IPS-18c (cell line): Measurements from ENCODE around the gene SYNE2.

ENCODE experiments used
- H3K4me3 ChIP-seq: 2 replicates; pipeline ENCODE4 v1.7.0; 2013; ENCODE audit warnings: low read depth, mild to moderate bottlenecking, low read length, moderate library complexity; ENCODE audit not compliant: insufficient read depth
- H3K9me3 ChIP-seq: one replicate; pipeline ENCODE4 v1.6.1; 2013; ENCODE audit warnings: mild to moderate bottlenecking, low read length, moderate library complexity; ENCODE audit not compliant: control insufficient read depth, insufficient read depth

Gene SYNE2

GRCh38 chr14:63928744-63929174, 76.0 kb downstream of the SYNE2 start:
- Histone ChIP-seq H3K9me3 (no peaks in the 10 kb centered on the region), H3K4me3 (no peak overlapping the region)

DNA sequence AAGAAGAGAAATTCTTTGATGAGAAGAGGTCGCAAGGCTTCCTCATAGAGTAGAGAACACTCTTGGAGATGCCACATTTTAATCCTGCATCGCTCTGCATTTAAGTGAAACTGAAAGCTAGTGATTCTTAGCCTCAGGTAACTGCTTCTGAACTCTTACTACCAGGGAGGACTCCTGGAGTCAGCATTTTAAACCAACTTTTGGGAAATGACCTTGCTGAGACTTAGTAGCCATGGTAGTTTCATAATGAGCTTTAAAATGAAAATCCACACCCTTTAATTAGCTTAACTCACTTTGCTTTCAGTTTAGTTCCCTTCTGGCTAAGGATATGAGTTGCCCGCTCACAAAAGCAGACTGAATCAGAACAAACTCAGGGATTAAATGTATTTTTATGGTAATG, 80.3 kb downstream of the SYNE2 start:
- Histone ChIP-seq H3K9me3 (no peaks in the 10 kb centered on the region), H3K4me3 (no peak overlapping the region)

GRCh38 chr14:63933711-63934110, 80.9 kb downstream of the SYNE2 start:
- no peaks in the 10 kb centered on the region for H3K9me3 ChIP-seq
- H3K4me3 ChIP-seq, result no peak overlapping the region

GRCh38 chr14:63938198-63939005, 85.6 kb downstream of the SYNE2 start:
- H3K4me3 ChIP-seq, result no peak overlapping the region
- H3K9me3 ChIP-seq, result no peaks in the 10 kb centered on the region

- H3K9me3 ChIP-seq, result no peaks in the 10 kb centered on the region
- no peak overlapping the region for H3K4me3 ChIP-seq
Observed at GRCh38 chr14:63939006-63939270, 86.1 kb downstream of the SYNE2 start.

GRCh38 chr14:63940387-63940786, 87.6 kb downstream of the SYNE2 start:
- Histone ChIP-seq H3K4me3 (no peak overlapping the region), H3K9me3 (no peaks in the 10 kb centered on the region)

- Histone ChIP-seq H3K9me3 (no peaks in the 10 kb centered on the region), H3K4me3 (no peak overlapping the region)
Observed at GRCh38 chr14:63941023-63941422, 88.2 kb downstream of the SYNE2 start.

- H3K4me3 ChIP-seq, result no peak overlapping the region
- no peaks in the 10 kb centered on the region for H3K9me3 ChIP-seq
Observed at GRCh38 chr14:63949696-63950095, 96.9 kb downstream of the SYNE2 start.

DNA sequence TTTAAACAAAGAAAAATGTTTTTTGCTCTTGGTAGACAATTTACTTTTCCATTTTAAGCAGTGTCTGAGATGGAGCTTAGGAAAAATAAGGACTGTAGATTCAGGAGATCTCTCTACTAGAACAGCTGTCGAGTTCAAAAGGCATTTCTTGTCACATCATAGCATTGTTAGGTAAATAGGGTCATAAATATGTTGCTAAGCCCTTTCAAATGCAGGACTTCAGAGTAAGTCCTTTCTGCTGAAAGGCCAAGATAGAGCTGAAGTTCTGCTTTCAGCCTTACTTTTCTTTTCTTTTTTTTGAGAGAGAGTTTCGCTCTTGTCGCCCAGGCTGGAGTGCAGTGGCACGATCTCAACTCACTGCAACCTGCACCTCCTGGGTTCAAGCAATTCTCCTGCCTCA, 98.2 kb downstream of the SYNE2 start:
- Histone ChIP-seq H3K4me3 (no peak overlapping the region), H3K9me3 (no peaks in the 10 kb centered on the region)

DNA sequence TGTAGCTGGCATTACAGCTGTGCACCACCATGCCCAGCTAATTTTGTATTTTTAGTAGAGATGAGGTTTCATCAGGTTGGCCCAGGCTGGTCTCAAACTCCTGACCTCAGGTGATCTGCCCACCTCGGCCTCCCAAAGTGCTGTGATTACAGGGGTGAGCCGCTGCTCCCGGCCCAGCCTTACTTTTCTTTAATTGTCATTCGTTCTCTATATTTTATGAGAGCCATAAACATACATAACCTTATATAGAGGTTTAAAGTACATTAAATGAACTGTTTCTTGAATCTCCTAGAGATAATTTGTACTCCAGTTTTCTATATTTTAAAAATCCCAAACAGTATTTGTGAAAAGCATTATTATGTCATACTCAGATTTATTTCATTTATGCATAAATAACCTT, 98.6 kb downstream of the SYNE2 start:
- Histone ChIP-seq H3K9me3 (no peaks in the 10 kb centered on the region), H3K4me3 (no peak overlapping the region)

DNA sequence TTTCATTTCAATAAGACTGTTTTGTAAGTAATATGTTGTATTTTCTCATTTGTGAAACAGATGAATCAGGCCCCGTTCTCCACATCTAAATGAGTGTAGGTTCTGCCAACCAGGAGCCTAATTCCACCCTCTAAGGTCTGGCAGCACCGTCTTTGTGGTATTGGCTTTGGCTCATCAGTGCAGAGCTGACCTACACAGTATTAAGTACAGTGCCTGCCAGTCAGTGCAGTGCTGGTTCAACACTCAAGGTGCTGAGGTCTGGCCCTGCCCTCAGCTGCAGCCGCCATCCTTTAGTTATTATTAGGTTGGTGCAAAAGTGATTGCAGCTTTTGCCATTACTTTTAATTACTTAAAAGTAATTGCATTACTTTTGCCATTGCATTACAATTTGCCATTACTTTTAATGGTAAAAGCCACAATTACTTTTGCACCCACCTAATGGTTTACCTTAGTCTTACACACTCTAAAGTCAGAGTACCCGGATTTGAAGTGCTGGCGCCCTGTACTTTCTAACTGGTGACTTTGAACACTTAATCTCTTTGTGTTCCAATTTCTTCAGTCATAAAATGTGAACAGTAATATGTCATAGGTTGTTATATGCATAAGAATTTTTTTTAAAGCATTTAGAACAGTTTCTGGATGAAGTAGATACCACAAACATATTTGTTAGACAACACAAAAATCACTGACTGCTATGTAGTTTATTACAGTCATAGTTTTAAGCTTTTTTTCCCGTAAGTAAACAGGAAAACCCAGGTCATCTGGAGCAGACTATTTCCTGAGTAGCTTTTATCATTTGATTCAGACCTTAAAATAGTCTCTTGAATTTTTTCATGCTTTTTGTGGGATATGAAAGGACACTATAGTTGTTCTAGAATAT, 99.5 kb downstream of the SYNE2 start:
- no peaks in the 10 kb centered on the region for H3K9me3 ChIP-seq
- H3K4me3 ChIP-seq, result no peak overlapping the region

GRCh38 chr14:63952933-63953437, 100.2 kb downstream of the SYNE2 start:
- H3K9me3 ChIP-seq, result no peaks in the 10 kb centered on the region
- H3K4me3 ChIP-seq, result no peak overlapping the region

- Histone ChIP-seq H3K9me3 (no peaks in the 10 kb centered on the region), H3K4me3 (no peak overlapping the region)
Observed at GRCh38 chr14:63956326-63956725, 103.5 kb downstream of the SYNE2 start.

- no peaks in the 10 kb centered on the region for H3K9me3 ChIP-seq
- no peak overlapping the region for H3K4me3 ChIP-seq
Observed at GRCh38 chr14:63960926-63961567, 108.2 kb downstream of the SYNE2 start.

DNA sequence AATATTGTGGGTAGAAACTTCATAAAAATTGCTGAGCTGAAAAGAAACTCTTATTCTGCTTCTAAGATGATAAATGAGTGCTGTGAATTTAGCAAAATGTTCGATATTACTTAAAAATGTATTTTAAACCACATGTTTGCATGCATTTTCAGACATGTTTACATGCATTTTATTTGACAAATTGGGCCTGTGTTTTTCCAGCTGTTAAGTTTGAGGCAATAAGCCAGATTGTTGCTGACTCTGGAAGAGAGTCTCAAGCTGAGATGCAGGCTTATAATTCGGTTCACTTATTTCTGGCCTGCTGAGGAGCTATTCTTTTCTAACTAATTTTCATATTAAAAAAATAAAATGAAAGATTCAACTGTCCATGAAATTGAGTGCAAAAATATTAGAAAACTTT, 110.1 kb downstream of the SYNE2 start:
- Histone ChIP-seq H3K4me3 (no peak overlapping the region), H3K9me3 (no peaks in the 10 kb centered on the region)

GRCh38 chr14:63963439-63963838, 110.6 kb downstream of the SYNE2 start:
- Histone ChIP-seq H3K9me3 (no peaks in the 10 kb centered on the region), H3K4me3 (no peak overlapping the region)

DNA sequence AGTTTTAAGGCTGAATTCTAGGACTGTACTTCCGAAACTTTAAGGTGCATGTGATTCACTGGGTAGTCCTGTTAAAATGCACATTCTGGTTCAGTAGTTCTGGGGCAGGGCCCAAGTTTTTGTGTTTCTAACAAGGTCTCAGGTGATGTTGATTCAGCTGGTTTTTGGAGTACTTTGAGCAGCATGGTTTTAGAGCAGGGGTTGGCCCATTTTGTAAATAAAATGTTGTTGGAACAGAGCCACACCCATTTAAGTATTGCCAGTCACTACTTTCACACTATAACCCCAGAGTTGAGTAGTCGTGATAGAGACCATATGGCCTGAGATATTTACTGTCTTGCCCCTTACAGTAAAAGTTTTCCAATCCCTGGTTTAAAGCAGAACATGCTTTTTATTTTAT, 111.3 kb downstream of the SYNE2 start:
- H3K9me3 ChIP-seq, result no peaks in the 10 kb centered on the region
- H3K4me3 ChIP-seq, result no peak overlapping the region

GRCh38 chr14:63966407-63966806, 113.6 kb downstream of the SYNE2 start:
- Histone ChIP-seq H3K9me3 (no peaks in the 10 kb centered on the region), H3K4me3 (no peak overlapping the region)
